Activated CD8-positive, alpha-beta memory T cell treated with anti-CD3 and anti-CD28 coated beads, Interleukin-2, amount 50 U/mL, for 48 hours (primary cell): ENCODE data around the gene SLC36A4.
"Not testable (repeated sequence)": the region's sequence is repeated elsewhere in the genome, so short reads cannot be mapped to it uniquely, and the experiment has no call there.

Source experiments
- DNase-seq: peaks from one replicate; pipeline ENCODE4 v3.0.0-alpha.2; 2020

The SLC36A4 gene

DNA sequence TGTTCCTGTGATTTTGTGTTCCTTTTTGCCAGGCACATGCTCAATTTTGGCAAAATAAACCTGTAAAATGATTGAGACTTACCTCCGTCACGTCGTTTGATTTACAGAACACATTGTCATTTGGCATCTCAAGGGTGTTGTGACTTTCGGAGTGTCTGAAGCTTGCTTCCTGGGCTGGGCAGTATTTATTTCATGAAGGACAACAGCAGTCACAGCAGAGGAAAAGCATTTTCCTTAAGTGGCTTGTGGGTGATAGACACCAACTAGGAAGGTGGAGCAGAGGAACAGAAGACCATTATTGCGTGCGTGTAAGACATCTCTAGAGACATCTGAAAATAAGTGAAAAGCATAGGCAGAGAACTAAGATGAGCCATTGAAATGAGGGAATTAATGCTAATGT is 80.2 kb downstream of the SLC36A4 start:
- no peak for DNase-seq

- no peak for DNase-seq
Observed at GRCh38 chr11:93116641-93117441, 81.0 kb downstream of the SLC36A4 start.

- no peak for DNase-seq
Observed at GRCh38 chr11:93114304-93114703, 83.5 kb downstream of the SLC36A4 start.

- no peak for DNase-seq
Observed at GRCh38 chr11:93113824-93114223, 84.0 kb downstream of the SLC36A4 start.

DNA sequence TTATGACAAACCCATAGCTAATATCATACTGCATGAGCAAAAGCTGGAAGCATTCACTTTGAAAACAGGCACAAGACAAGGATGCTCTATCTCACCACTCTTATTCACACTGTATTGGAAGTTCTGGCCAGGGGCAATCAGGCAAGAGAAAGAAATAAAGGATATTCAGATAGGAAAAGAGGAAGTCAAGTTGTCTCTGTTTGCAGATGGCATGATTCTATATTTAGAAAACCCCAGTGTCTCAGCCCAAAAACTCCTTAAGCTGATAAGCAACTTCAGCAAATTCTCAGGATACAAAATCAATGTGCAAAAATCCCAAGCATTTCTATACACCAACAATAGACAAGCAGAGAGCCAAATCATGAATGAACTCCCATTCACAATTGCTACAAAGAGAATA is 86.6 kb downstream of the SLC36A4 start:
- not testable (repeated sequence) for DNase-seq

DNA sequence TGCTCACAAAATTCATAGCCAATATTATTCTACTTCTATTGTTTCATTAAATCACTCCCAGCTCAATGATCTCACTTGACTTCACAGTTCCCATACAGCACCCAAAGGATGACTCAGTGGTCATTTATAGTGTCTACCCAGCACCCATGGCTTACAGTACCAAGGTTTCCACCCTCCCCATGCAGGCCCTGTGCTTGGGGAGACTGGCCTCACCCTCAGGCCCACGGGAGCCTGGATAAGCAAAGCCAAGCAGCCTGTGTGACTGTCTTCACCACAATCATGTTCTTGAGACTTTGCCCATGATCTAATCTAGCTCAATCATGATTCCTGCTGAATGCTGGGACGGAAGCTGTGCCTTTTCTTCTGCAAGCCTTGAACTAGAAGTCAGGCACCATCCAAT is 97.6 kb downstream of the SLC36A4 start:
- no peak for DNase-seq

GRCh38 chr11:93099806-93100205 is 98.0 kb downstream of the SLC36A4 start:
- no peak for DNase-seq
